ENCODE measurements around the gene GAGE10.

GRCh38 chrX:49284212-49284611 is 19.2 kb upstream of the GAGE10 start:
- TF ChIP-seq CTCF (IDR thresholded peaks at IDR 0.05; ENCODE audit: insufficient read depth, low read depth, low read length): no peak
- TF ChIP-seq EZH2 (IDR thresholded peaks at IDR 0.05; ENCODE audit: insufficient read depth, low read length): no peak

All from astrocyte (in vitro differentiated cells and primary cell).